Stimulated activated CD4-positive, alpha-beta T cell treated with anti-CD3 and anti-CD28 coated beads, Interleukin-4, amount 100 ng/mL, for 48 hours (primary cell): Measurements from ENCODE around the gene RNF217.
"Not testable (repeated sequence)": the region's sequence is repeated elsewhere in the genome, so short reads cannot be mapped to it uniquely, and the experiment has no call there.

Experiments
- DNase-seq, 2 donors: peaks; one replicate each; pipeline ENCODE4 v3.0.0-alpha.2; 2020; ENCODE audit warnings: low read depth in 2 of 2

Gene RNF217

GRCh38 chr6:124961777-124962638 is at the start of gene RNF217:
RNF217 (plus strand) TSS chr6:124962437; CDS start chr6:124962545, 108 bp downstream.
- DNase-seq = no peak

- DNase-seq = no peak
These were observed 49.2 kb upstream of the RNF217 start for GRCh38 chr6:124913056-124913455.

GRCh38 chr6:124917769-124918168 is 44.5 kb upstream of the RNF217 start:
- no peak for DNase-seq

- DNase-seq = not testable (repeated sequence)
These were observed 42.5 kb upstream of the RNF217 start for GRCh38 chr6:124919703-124920102.

GRCh38 chr6:124924333-124924759 is 37.9 kb upstream of the RNF217 start:
- DNase-seq = no peak

- DNase-seq = no peak
These were observed 35.8 kb upstream of the RNF217 start for GRCh38 chr6:124926435-124926834.

GRCh38 chr6:124927806-124928205 is 34.4 kb upstream of the RNF217 start:
- no peak for DNase-seq

- DNase-seq = no peak
These were observed 33.4 kb upstream of the RNF217 start for GRCh38 chr6:124928851-124929250.

- no peak for DNase-seq
These were observed 24.6 kb upstream of the RNF217 start for GRCh38 chr6:124937645-124938044.

GRCh38 chr6:124941259-124941658 is 21.0 kb upstream of the RNF217 start:
- no peak for DNase-seq

GRCh38 chr6:124943658-124944057 is 18.6 kb upstream of the RNF217 start:
- no peak for DNase-seq

GRCh38 chr6:124947971-124948451 is 14.2 kb upstream of the RNF217 start:
- DNase-seq = no peak

GRCh38 chr6:124949706-124950105 is 12.5 kb upstream of the RNF217 start:
- DNase-seq = no peak

- no peak for DNase-seq
These were observed 8.4 kb upstream of the RNF217 start for GRCh38 chr6:124953808-124954207.

GRCh38 chr6:124955108-124955856 is 7.0 kb upstream of the RNF217 start:
- no peak for DNase-seq

GRCh38 chr6:124956018-124956417 is 6.2 kb upstream of the RNF217 start:
- no peak for DNase-seq

GRCh38 chr6:124958149-124958548 is 4.1 kb upstream of the RNF217 start:
- no peak for DNase-seq

GRCh38 chr6:124958759-124959354 is 3.4 kb upstream of the RNF217 start:
- DNase-seq = no peak

- DNase-seq = no peak
These were observed 1.3 kb upstream of the RNF217 start for GRCh38 chr6:124960757-124961463.

- no peak for DNase-seq
These were observed 817 bp upstream of the RNF217 start for GRCh38 chr6:124961464-124961776.

GRCh38 chr6:124962639-124963415 is 590 bp downstream of the RNF217 start:
- no peak for DNase-seq
